Esophagus squamous epithelium (tissue), 5 donors: ENCODE results near the gene CASTOR1. TPM values are rescaled to one million over a fixed set of nuclear protein-coding genes. Genes with fewer than 3 reads are reported as not detected.

Source experiments
- DNase-seq: peaks from one replicate; lab custom pipeline; 2025; lab: John Stamatoyannopoulos, UW
- H3K27ac ChIP-seq, 4 donors: fragments of 200-600 bp; sonication (generic); one replicate each; pipeline ENCODE4 v1.5.1; 2016 to 2019; ENCODE audit warnings: mild to moderate bottlenecking in 1 of 4
- H3K27me3 ChIP-seq, 4 donors: fragments of 200-600 bp; sonication (generic); 1 replicate in 3 of 4; 2 replicates in 1 of 4; pipeline versions ENCODE4 v1.5.1 to v1.6.0; 2017 to 2021; ENCODE audit warnings: antibody characterized with exemption in 1 of 4
- H3K36me3 ChIP-seq, 3 donors: fragments of 200-600 bp; sonication (generic); one replicate each; pipeline ENCODE4 v1.5.1; 2016 to 2019
- H3K4me1 ChIP-seq, 3 donors: fragments of 200-600 bp; sonication (generic); one replicate each; pipeline ENCODE4 v1.5.1; 2017 to 2019
- H3K4me3 ChIP-seq, 4 donors: fragments of 200-600 bp; sonication (generic); 1 replicate in 3 of 4; 2 replicates in 1 of 4; pipeline ENCODE4 v1.5.1; 2016 to 2019; ENCODE audit warnings: mild to moderate bottlenecking in 2 of 4, moderate library complexity in 1 of 4
- H3K9me3 ChIP-seq, 3 donors: fragments of 200-600 bp; sonication (generic); one replicate each; pipeline ENCODE4 v1.5.1; 2016 to 2019
- POLR2A ChIP-seq, 4 donors: fragments of 450-650 bp; IDR thresholded peaks; one replicate each; pipeline ENCODE4 v1.6.1; 2017; ENCODE audit warnings: antibody characterized with exemption in 4 of 4, mild to moderate bottlenecking in 4 of 4, moderate library complexity in 3 of 4
- WGBS, 2 donors: methylation state at CpG; one replicate each; pipeline ENCODE4 v1.1.5; 2018; 5-methylcytosine and 5-hydroxymethylcytosine counted together
- intact Hi-C: fragments of 100-400 bp; cut with DNase I; formaldehyde crosslinking; loops from one replicate; pipeline ENCODE4 v1.15.0; 2022
- total RNA-seq, 4 donors: library from RNA; depleted of rRNA; stranded (reverse); fragments of >200 nt; gene quantifications; one replicate each; pipeline ENCODE4 v1.1.0, GENCODE V29; 2016
- TF ChIP-seq, protein P1 (sequence below), 6 experiments: fragments of 450-650 bp in 4 of 6; fragments of 200-600 bp in 2 of 6; sonication (generic) in 2 of 6; IDR thresholded peaks; one replicate each; pipeline ENCODE4 v1.5.1; 2016 to 2019; ENCODE audit warnings: antibody characterized with exemption in 6 of 6, mild to moderate bottlenecking in 4 of 6, moderate library complexity in 4 of 6
- donor health status: DM: yes; HTN: yes; CAD: no.

CASTOR1 gene
- total RNA-seq, 4 donors from 2014 or later, result 18.9 to 76.4 (median 40.7) TPM

DNA sequence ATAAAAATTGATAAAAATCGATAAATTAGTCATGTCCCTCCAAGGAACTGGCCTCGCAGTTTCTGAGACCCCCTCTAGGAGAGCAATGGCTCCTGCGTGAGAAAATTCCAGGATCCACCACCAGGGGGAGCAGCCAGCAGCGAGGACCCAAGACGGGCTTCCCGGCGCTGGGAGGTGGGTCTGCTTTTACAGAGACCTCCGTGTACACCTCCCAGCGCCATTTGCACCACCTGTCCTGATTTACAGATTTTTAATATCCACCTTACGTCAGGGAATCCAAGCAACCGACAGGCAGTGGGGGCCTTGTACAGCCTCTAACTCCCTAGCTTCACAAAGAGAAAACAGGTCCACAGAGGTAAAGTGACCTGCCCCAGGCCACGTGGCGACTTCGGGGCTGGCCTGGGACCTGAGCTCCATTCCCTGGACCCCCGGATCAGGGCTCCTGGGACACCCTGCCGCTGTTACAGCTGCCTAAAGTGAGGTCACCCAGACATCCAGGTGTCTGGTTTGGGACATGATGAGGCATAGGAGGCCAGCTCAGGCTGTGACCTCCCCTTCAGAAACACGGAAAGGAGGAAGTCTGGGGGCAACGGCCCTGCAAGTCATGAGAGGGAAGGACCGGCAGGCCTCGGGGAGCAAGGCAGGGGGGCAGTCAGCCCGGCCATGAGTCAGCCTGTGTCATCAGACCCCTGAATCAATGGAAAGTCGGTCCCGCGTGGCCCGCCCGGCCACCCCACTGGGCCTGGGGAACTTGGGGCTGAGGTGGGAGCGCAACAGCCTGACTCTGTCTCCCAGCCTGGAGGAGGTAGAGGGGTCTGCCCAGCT is 26.2 kb downstream of the CASTOR1 start:
- Histone ChIP-seq H3K4me1 (peaks cover 17 to 34% (median 20%) of the 10 kb centered on the region in 3 donors), H3K27ac (peak overlapping the region in 1 of 4 donors; percentile 47), H3K4me3 (peak overlapping the region in 3 of 4 donors; percentile 6 to 48 (median 11)), H3K36me3 (no peaks in the 10 kb centered on the region), H3K27me3 (no peaks in the 10 kb centered on the region), H3K9me3 (no peaks in the 10 kb centered on the region)
- TF ChIP-seq, protein P1, sequence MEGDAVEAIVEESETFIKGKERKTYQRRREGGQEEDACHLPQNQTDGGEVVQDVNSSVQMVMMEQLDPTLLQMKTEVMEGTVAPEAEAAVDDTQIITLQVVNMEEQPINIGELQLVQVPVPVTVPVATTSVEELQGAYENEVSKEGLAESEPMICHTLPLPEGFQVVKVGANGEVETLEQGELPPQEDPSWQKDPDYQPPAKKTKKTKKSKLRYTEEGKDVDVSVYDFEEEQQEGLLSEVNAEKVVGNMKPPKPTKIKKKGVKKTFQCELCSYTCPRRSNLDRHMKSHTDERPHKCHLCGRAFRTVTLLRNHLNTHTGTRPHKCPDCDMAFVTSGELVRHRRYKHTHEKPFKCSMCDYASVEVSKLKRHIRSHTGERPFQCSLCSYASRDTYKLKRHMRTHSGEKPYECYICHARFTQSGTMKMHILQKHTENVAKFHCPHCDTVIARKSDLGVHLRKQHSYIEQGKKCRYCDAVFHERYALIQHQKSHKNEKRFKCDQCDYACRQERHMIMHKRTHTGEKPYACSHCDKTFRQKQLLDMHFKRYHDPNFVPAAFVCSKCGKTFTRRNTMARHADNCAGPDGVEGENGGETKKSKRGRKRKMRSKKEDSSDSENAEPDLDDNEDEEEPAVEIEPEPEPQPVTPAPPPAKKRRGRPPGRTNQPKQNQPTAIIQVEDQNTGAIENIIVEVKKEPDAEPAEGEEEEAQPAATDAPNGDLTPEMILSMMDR (IDR thresholded peaks at IDR 0.05), result peak; percentile 94 to 100 (median 98)
- no peak for TF ChIP-seq POLR2A (IDR thresholded peaks at IDR 0.05)
- intact Hi-C loops, result no loop called here
- WGBS, 2 donors, result 8 to 22% methylated on average over 13 to 23 of the region's 27 CpGs
- DNase-seq, result no peak

DNA sequence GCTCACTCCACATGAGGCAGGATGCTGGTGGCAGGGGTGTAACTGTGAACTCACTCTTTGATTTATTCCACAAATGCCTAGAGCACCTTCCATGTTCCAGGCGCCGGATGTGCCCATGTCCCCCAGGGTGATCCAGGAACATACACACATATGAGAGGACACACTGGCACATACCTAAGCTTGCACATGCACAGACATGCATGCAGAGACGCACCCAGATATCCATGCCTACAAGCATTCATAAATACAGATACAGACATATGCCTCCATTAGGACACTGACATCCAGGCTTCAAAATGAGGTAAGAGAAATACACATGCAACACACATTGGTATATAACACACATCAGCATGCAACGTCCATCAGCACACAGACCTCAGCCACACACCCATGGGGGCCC is 27.2 kb downstream of the CASTOR1 start:
- 29 to 48% methylated on average over 3 to 4 of the region's 4 CpGs for WGBS, 2 donors
- intact Hi-C loops, result no loop called here
- peak overlapping the region; percentile 14 to 47 (median 24) for H3K27ac ChIP-seq

GRCh38 chr22:30261134-30261533 is 28.2 kb downstream of the CASTOR1 start:
- H3K36me3 ChIP-seq, result no peaks in the 10 kb centered on the region
- intact Hi-C loops, result no loop called here
- H3K27ac ChIP-seq, result no peak overlapping the region
- no peak overlapping the region for H3K4me3 ChIP-seq
- H3K9me3 ChIP-seq, result no peaks in the 10 kb centered on the region
- 65 to 87% methylated on average over 8 of the region's 8 CpGs for WGBS, 2 donors
- DNase-seq, result no peak
- TF ChIP-seq, protein P1 (IDR thresholded peaks at IDR 0.05), result no peak
- TF ChIP-seq POLR2A (IDR thresholded peaks at IDR 0.05), result no peak
- H3K4me1 ChIP-seq, result peaks cover 17 to 34% (median 20%) of the 10 kb centered on the region in 3 donors
- no peaks in the 10 kb centered on the region for H3K27me3 ChIP-seq

More for the DNA sequence above, 27.2 kb downstream of the CASTOR1 start:
- no peak overlapping the region for H3K4me3 ChIP-seq
- no peaks in the 10 kb centered on the region for H3K36me3 ChIP-seq
- H3K9me3 ChIP-seq, result no peaks in the 10 kb centered on the region
- H3K4me1 ChIP-seq, result peaks cover 17 to 27% (median 20%) of the 10 kb centered on the region in 3 donors
- TF ChIP-seq POLR2A (IDR thresholded peaks at IDR 0.05), result no peak
- TF ChIP-seq, protein P1 (IDR thresholded peaks at IDR 0.05), result no peak
- H3K27me3 ChIP-seq, result no peaks in the 10 kb centered on the region
- DNase-seq, result no peak

DNA sequence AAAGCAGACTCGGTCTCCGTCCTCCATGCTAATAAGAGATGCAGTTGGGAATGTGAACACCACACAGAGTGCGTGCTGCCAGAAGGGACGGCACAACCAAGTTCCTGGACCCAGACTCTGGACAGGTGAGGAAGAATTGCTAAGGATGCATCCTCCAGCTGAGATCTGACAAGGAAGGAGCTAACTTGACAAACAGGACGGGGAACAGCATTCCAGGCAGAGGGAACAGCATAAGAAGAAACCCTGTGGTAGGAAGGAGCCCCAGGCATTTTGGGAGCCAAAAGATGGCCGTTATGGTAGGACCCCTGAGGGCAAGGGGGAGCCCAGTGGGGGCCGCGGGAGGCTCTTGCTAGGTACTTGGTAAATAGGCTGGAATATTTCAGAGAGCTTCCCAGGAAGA is 28.6 kb downstream of the CASTOR1 start:
- Histone ChIP-seq H3K27ac (no peak overlapping the region), H3K4me1 (peaks cover 21 to 39% (median 25%) of the 10 kb centered on the region in 3 donors), H3K9me3 (no peaks in the 10 kb centered on the region), H3K36me3 (no peaks in the 10 kb centered on the region), H3K27me3 (no peaks in the 10 kb centered on the region), H3K4me3 (no peak overlapping the region)
- TF ChIP-seq POLR2A (IDR thresholded peaks at IDR 0.05), result no peak
- TF ChIP-seq, protein P1 (IDR thresholded peaks at IDR 0.05), result no peak
- WGBS, 2 donors, result 77% methylated on average over 5 of the region's 8 CpGs
- intact Hi-C loops, result no loop called here
- no peak for DNase-seq

DNA sequence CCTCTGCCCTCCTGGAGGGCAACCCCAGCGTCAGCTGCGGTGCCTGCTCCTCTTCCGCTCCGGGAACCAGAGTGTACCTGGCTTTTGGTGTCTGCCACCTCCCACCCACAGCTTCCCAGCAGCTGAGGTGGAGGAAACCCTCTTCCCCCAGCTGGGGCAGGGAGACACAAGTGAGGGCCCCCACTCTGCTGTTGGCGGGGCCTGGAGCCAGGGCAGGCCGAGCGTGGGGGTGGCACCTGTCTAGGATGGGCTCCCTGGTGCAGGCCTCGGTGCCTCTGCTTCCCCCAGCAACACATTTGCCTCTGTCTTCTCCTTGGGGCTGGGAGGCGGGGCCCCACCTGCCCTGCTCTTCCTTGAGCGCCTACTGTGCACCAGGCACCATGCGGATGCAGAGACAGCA is 29.0 kb downstream of the CASTOR1 start:
- 40 to 100% methylated on average over 1 to 3 of the region's 11 CpGs for whole genome bisulfite sequencing, 2 donors
- intact Hi-C loops, result no loop called here

More for the DNA sequence above, 29.0 kb downstream of the CASTOR1 start:
- TF ChIP-seq, protein P1 (IDR thresholded peaks at IDR 0.05), result no peak
- no peak for TF ChIP-seq POLR2A (IDR thresholded peaks at IDR 0.05)
- DNase-seq, result no peak
- Histone ChIP-seq H3K9me3 (no peaks in the 10 kb centered on the region), H3K4me1 (peaks cover 21 to 39% (median 26%) of the 10 kb centered on the region in 3 donors), H3K36me3 (no peaks in the 10 kb centered on the region), H3K27me3 (no peaks in the 10 kb centered on the region), H3K4me3 (no peak overlapping the region), H3K27ac (no peak overlapping the region)
